H1 (cell line): ENCODE results near the gene MYL7. TPM values are rescaled to one million over a fixed set of nuclear protein-coding genes. Genes with fewer than 3 reads are reported as not detected.

ENCODE experiments used
- CBX8 ChIP-seq: fragments of 300-800, 300-1000 bp; sonication (generic); IDR thresholded peaks from 2 replicates; pipeline ENCODE4 v1.7.1; 2016; ENCODE audit warnings: low read depth, low read length, borderline replicate concordance
- EGR1 ChIP-seq: IDR thresholded peaks from 2 replicates; pipeline ENCODE4 v1.6.1; 2011; ENCODE audit warnings: low read depth, low read length, borderline replicate concordance
- EP300 ChIP-seq, 2 experiments: IDR thresholded peaks; 1 replicate in 1 of 2; 2 replicates in 1 of 2; pipeline ENCODE4 v1.6.1; 2011 to 2012; ENCODE audit warnings: low read depth in 2 of 2, low read length in 2 of 2, mild to moderate bottlenecking in 2 of 2, borderline replicate concordance in 1 of 2, inconsistent platforms in 1 of 2, moderate library complexity in 1 of 2
- KDM5A ChIP-seq: fragments of 200-600 bp; IDR thresholded peaks from 2 replicates; pipeline ENCODE4 v1.7.1; 2012; ENCODE audit warnings: mild to moderate bottlenecking, low read length, inconsistent platforms, mixed read lengths
- NANOG ChIP-seq: IDR thresholded peaks from 2 replicates; pipeline ENCODE4 v1.6.1; 2011; ENCODE audit warnings: low read length, low read depth, mild to moderate bottlenecking, inconsistent platforms; ENCODE audit not compliant: insufficient read depth, poor library complexity, severe bottlenecking
- NRF1 ChIP-seq: IDR thresholded peaks from 2 replicates; pipeline ENCODE4 v1.6.1; 2011; ENCODE audit warnings: mild to moderate bottlenecking, low read depth, low read length, improper control_type of control experiment
- TEAD4 ChIP-seq: IDR thresholded peaks from 2 replicates; pipeline ENCODE4 v1.6.1; 2012; ENCODE audit warnings: low read depth, low read length, inconsistent platforms, mixed read lengths
- polyA plus RNA-seq, 7 experiments: library from polyadenylated mRNA; depleted of rRNA in 3 of 7; stranded (reverse) in 5 of 7; unstranded in 2 of 7; fragments of >200 nt in 5 of 7; fragments of 200-250 nt in 2 of 7; gene quantifications; 1 replicate in 5 of 7; 2 replicates in 1 of 7; 4 replicates in 1 of 7; pipeline versions ENCODE4 v1.2.1 to v1.2.3, GENCODE V29; 2011 to 2013; ENCODE audit warnings: missing spikeins in 2 of 7, mixed read lengths in 2 of 7
- total RNA-seq: library from RNA; stranded (reverse); fragmentation: NEBNext Ultra II Directional; extraction: Animal tissue kit (Norgen Biotek cat#: 25700); gene quantifications from 2 replicates; pipeline ENCODE4 v1.2.1, GENCODE V29; 2021

MYL7 gene
- total and polyA plus RNA-seq, 2 of the 8 experiments (the other 6 are each of a cell fraction or from before 2014, with no cell fraction given), result 3.3 to 3.4 TPM

GRCh38 chr7:44120395-44120794 is 20.7 kb downstream of the MYL7 start (continued):
- TF ChIP-seq NANOG, result no peak
- no peak for TF ChIP-seq EP300 (IDR thresholded peaks at IDR 0.05; ENCODE audit: borderline replicate concordance in 1 of 2, low read depth in 2 of 2, low read length in 2 of 2)
- no peak for TF ChIP-seq KDM5A
- no peak for TF ChIP-seq CBX8
- TF ChIP-seq NRF1, result no peak
- no peak for TF ChIP-seq TEAD4
- no peak for TF ChIP-seq EGR1
- TF ChIP-seq, all 59 proteins: peak for 0
